ENCODE results near the gene KRTAP2-3.

DNA sequence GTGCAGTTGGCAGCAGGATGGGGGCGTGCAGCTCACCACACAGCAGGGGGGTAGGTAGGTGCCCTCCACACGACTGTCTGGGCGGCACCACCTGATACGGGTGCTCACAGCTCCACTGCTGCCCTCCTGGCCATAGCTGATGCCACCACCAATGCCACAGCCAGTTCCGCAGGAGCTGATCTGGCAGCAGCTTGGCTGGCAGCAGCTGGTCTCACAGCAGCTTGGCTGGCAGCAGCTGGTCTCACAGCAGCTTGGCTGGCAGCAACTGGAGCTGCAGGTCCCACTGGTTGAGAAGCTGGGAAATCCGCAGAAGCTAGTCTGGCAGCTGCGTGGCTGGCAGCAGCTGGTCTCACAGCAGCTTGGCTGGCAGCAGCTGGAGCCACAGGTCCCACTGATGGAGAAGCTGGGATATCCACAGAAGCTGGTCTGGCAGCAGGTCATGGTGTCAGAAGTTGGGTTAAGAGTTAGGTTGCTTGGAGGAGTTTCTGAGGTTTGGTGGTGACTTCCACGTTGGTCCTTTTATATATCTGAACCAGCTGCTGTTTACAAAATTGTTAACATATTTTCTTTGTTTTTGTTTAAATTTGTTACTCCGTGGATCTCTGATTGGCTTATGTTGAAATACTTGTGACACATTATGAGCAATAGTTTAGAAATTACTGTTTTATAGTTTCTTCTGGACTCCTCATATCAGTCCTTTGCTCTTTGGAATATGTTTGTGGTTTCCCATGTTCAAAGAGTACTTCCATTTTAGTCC, 33.0 kb downstream of the KRTAP2-3 start, which contains the start of gene KRTAP1-5:
- TF ChIP-seq, protein P1, sequence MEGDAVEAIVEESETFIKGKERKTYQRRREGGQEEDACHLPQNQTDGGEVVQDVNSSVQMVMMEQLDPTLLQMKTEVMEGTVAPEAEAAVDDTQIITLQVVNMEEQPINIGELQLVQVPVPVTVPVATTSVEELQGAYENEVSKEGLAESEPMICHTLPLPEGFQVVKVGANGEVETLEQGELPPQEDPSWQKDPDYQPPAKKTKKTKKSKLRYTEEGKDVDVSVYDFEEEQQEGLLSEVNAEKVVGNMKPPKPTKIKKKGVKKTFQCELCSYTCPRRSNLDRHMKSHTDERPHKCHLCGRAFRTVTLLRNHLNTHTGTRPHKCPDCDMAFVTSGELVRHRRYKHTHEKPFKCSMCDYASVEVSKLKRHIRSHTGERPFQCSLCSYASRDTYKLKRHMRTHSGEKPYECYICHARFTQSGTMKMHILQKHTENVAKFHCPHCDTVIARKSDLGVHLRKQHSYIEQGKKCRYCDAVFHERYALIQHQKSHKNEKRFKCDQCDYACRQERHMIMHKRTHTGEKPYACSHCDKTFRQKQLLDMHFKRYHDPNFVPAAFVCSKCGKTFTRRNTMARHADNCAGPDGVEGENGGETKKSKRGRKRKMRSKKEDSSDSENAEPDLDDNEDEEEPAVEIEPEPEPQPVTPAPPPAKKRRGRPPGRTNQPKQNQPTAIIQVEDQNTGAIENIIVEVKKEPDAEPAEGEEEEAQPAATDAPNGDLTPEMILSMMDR (conservative IDR thresholded peaks at IDR 0.05; ENCODE audit: low read length), result no peak
- TF ChIP-seq EZH2phosphoT487 (IDR thresholded peaks at IDR 0.05; ENCODE audit: borderline replicate concordance, low read depth, low read length), result no peak

Data from OCI-LY7 (cell line).